Measurements from ENCODE around the gene PDCD7.

PDCD7 gene

DNA sequence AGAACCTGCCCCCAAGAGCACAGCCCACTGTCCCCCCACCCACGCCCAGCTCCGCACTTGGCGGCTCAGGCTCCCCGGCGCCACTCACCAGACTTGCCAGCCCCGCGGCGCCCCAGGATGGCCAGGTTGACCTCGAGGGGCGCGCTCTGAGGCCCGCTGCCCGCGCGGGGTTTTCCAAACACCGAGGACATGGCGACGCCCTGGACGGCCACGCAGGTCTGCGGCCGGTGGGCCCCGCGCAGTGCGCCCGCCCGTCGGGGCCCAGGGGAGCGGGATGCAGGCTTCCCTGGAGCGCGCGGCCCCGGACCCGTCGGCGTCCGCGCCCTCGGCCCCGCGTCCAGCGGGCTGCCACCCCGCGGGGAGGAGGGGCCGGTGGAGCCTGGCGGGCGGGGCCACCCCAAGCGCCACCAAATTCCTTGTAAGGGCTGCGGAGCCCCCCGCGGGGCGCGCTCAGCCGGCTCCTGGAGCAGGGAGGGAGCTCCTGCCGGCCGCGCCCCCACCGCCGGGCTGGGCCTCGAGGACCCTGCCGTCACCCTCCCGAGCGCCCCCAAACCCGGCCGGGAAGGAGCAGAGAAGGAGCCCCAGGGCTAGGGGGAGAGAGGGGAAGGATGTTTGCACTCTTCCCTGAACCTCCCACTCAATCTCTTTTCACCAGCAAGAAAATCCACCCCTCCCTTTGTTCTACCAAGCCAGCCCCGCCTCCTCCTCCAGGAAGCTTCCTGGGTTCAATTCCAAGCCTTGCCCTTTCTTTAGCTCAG is 65.8 kb downstream of the PDCD7 start, which contains the start of gene RASL12:
RASL12 (minus strand) TSS at position 347 of the 758 bp plus-strand sequence; CDS start at position 191, 156 bp downstream.
- TF ChIP-seq CTCF (conservative IDR thresholded peaks at IDR 0.05; ENCODE audit: control insufficient read depth, insufficient read depth, low read depth, low read length), result no peak
- no peak for DNase-seq (ENCODE audit: low read depth)
- H3K4me3 ChIP-seq (ENCODE audit: control insufficient read depth, low read depth, low read length), result peak within 1 kb of the TSS; percentile 16
